KOPT-K1 (cell line): ENCODE measurements around the gene EIF2S2.

Experiments
- H3K27ac ChIP-seq: fragments of 200-600 bp; sonication (generic); 2 replicates; pipeline ENCODE4 v1.5.1; 2016; ENCODE audit warnings: antibody characterized with exemption, mild to moderate bottlenecking, low read depth, low read length; ENCODE audit not compliant: poor library complexity, severe bottlenecking
- H3K36me3 ChIP-seq: fragments of 200-600 bp; sonication (generic); 2 replicates; pipeline ENCODE4 v1.5.1; 2017; ENCODE audit warnings: antibody characterized with exemption, mild to moderate bottlenecking, low read length, moderate library complexity; ENCODE audit not compliant: insufficient read depth
- H3K9me3 ChIP-seq: fragments of 200-600 bp; sonication (generic); 2 replicates; pipeline ENCODE4 v1.5.1; 2017; ENCODE audit warnings: antibody characterized with exemption, low read length, mild to moderate bottlenecking; ENCODE audit not compliant: insufficient read depth, poor library complexity, severe bottlenecking

Gene EIF2S2

GRCh38 chr20:34108616-34109174, 3.3 kb downstream of the EIF2S2 start:
- Histone ChIP-seq H3K27ac (no peak overlapping the region), H3K9me3 (no peaks in the 10 kb centered on the region), H3K36me3 (peaks cover 69% of the 10 kb centered on the region)

GRCh38 chr20:34105978-34106675, 5.9 kb downstream of the EIF2S2 start:
- peaks cover 95% of the 10 kb centered on the region for H3K36me3 ChIP-seq
- no peaks in the 10 kb centered on the region for H3K9me3 ChIP-seq
- no peak overlapping the region for H3K27ac ChIP-seq

- Histone ChIP-seq H3K36me3 (peaks cover 100% of the 10 kb centered on the region), H3K9me3 (no peaks in the 10 kb centered on the region)
Measured at GRCh38 chr20:34104059-34104458, 8.0 kb downstream of the EIF2S2 start.

GRCh38 chr20:34102342-34102741, 9.7 kb downstream of the EIF2S2 start:
- Histone ChIP-seq H3K27ac (no peak overlapping the region), H3K36me3 (peaks cover 100% of the 10 kb centered on the region), H3K9me3 (no peaks in the 10 kb centered on the region)

More at GRCh38 chr20:34104059-34104458, 8.0 kb downstream of the EIF2S2 start:
- H3K27ac ChIP-seq, result no peak overlapping the region

GRCh38 chr20:34100576-34100975, 11.5 kb downstream of the EIF2S2 start:
- Histone ChIP-seq H3K27ac (no peak overlapping the region), H3K9me3 (no peaks in the 10 kb centered on the region), H3K36me3 (peaks cover 100% of the 10 kb centered on the region)

GRCh38 chr20:34099675-34100074, 12.4 kb downstream of the EIF2S2 start:
- no peak overlapping the region for H3K27ac ChIP-seq
- peaks cover 100% of the 10 kb centered on the region for H3K36me3 ChIP-seq
- H3K9me3 ChIP-seq, result no peaks in the 10 kb centered on the region

GRCh38 chr20:34098570-34098969, 13.5 kb downstream of the EIF2S2 start:
- H3K27ac ChIP-seq, result no peak overlapping the region
- H3K9me3 ChIP-seq, result no peaks in the 10 kb centered on the region
- H3K36me3 ChIP-seq, result peaks cover 100% of the 10 kb centered on the region

GRCh38 chr20:34096699-34097444, 15.2 kb downstream of the EIF2S2 start:
- Histone ChIP-seq H3K9me3 (no peaks in the 10 kb centered on the region), H3K36me3 (peaks cover 100% of the 10 kb centered on the region), H3K27ac (no peak overlapping the region)

- H3K36me3 ChIP-seq, result peaks cover 99% of the 10 kb centered on the region
- no peaks in the 10 kb centered on the region for H3K9me3 ChIP-seq
- H3K27ac ChIP-seq, result no peak overlapping the region
Measured at GRCh38 chr20:34095825-34096224, 16.2 kb downstream of the EIF2S2 start.

- Histone ChIP-seq H3K36me3 (peaks cover 99% of the 10 kb centered on the region), H3K9me3 (no peaks in the 10 kb centered on the region), H3K27ac (no peak overlapping the region)
Measured at GRCh38 chr20:34093895-34094294, 18.1 kb downstream of the EIF2S2 start.

- Histone ChIP-seq H3K9me3 (no peaks in the 10 kb centered on the region), H3K27ac (no peak overlapping the region), H3K36me3 (peaks cover 99% of the 10 kb centered on the region)
Measured at GRCh38 chr20:34091637-34092200, 20.3 kb downstream of the EIF2S2 start.

GRCh38 chr20:34090645-34091044, 21.4 kb downstream of the EIF2S2 start:
- H3K36me3 ChIP-seq, result peaks cover 99% of the 10 kb centered on the region
- no peaks in the 10 kb centered on the region for H3K9me3 ChIP-seq
- H3K27ac ChIP-seq, result no peak overlapping the region

- Histone ChIP-seq H3K36me3 (peaks cover 99% of the 10 kb centered on the region), H3K27ac (no peak overlapping the region), H3K9me3 (no peaks in the 10 kb centered on the region)
Measured at GRCh38 chr20:34089655-34090345, 22.2 kb downstream of the EIF2S2 start.

- Histone ChIP-seq H3K9me3 (no peaks in the 10 kb centered on the region), H3K27ac (no peak overlapping the region), H3K36me3 (peaks cover 99% of the 10 kb centered on the region)
Measured at GRCh38 chr20:34089175-34089479, 22.9 kb downstream of the EIF2S2 start.
